Transverse colon (tissue), 4 donors: ENCODE measurements around the gene DNAJB8. TPM values are rescaled to one million over a fixed set of nuclear protein-coding genes. Genes with fewer than 3 reads are reported as not detected.

Experiments
- DNase-seq: peaks from one replicate; pipeline ENCODE4 v3.0.0-alpha.2; 2019
- H3K27ac ChIP-seq, 4 donors: fragments of 200-600 bp; sonication (generic); 2 replicates each; pipeline ENCODE4 v1.5.1; 2016 to 2018; ENCODE audit warnings: inconsistent platforms in 4 of 4
- H3K27me3 ChIP-seq: fragments of 200-600 bp; sonication (generic); 2 replicates; pipeline ENCODE4 v1.5.1; 2017; ENCODE audit warnings: inconsistent platforms
- H3K36me3 ChIP-seq, 4 donors: fragments of 200-600 bp; sonication (generic); 2 replicates each; pipeline ENCODE4 v1.5.1; 2017 to 2019; ENCODE audit warnings: inconsistent platforms in 4 of 4
- H3K4me1 ChIP-seq, 4 donors: fragments of 200-600 bp; sonication (generic); 2 replicates each; pipeline ENCODE4 v1.5.1; 2017 to 2020; ENCODE audit warnings: inconsistent platforms in 4 of 4
- H3K4me3 ChIP-seq, 4 donors: fragments of 200-600 bp; sonication (generic); 1 replicate in 1 of 4; 2 replicates in 3 of 4; pipeline versions ENCODE4 v1.5.1 to v1.6.1; 2017 to 2019; ENCODE audit warnings: inconsistent platforms in 4 of 4
- H3K9me3 ChIP-seq, 2 donors: fragments of 200-600 bp; sonication (generic); 2 replicates each; pipeline ENCODE4 v1.5.1; 2017 to 2019; ENCODE audit warnings: inconsistent platforms in 2 of 2
- CTCF ChIP-seq, 5 experiments: fragments of 200-600 bp in 3 of 5; fragments of 450-650 bp in 2 of 5; sonication (generic) in 3 of 5; IDR thresholded peaks; 1 replicate in 2 of 5; 2 replicates in 3 of 5; pipeline ENCODE4 v1.5.1; 2016 to 2017; ENCODE audit warnings: antibody characterized with exemption in 5 of 5, inconsistent platforms in 3 of 5, mild to moderate bottlenecking in 2 of 5, moderate library complexity in 1 of 5
- EP300 ChIP-seq: sonication (generic); formaldehyde crosslinking; IDR thresholded peaks from one replicate; pipeline ENCODE4 v1.6.1; 2017; ENCODE audit warnings: antibody characterized with exemption, low read depth
- POLR2A ChIP-seq: fragments of 450-650 bp; IDR thresholded peaks from one replicate; pipeline ENCODE4 v1.6.1; 2016; ENCODE audit warnings: antibody characterized with exemption, mild to moderate bottlenecking, moderate library complexity
- POLR2AphosphoS5 ChIP-seq, 3 donors: sonication (generic); formaldehyde crosslinking; IDR thresholded peaks; one replicate each; pipeline ENCODE4 v1.6.1; 2016; ENCODE audit warnings: antibody characterized with exemption in 3 of 3
- WGBS, 2 donors: methylation state at CpG; one replicate each; pipeline ENCODE4 v1.1.5; 2018; ENCODE audit warnings: low coverage in 1 of 2; 5-methylcytosine and 5-hydroxymethylcytosine counted together
- in situ Hi-C, 4 donors: fragments of 200-750 bp; cut with MboI; loops; one replicate each; pipeline versions ENCODE4 v1.15.0 to v1.15.1; 2017; ENCODE audit warnings: low sequenced_read_pairs in 3 of 4, low pct_ligation_motif_present in 1 of 4, low pct_unique_long_range_greater_than_20kb in 1 of 4
- intact Hi-C: fragments of 100-400 bp; cut with DNase I; formaldehyde crosslinking; loops from one replicate; pipeline ENCODE4 v1.15.1; 2023; ENCODE audit warnings: low total_unique reads
- total RNA-seq, 4 donors: library from RNA; depleted of rRNA; stranded (reverse); fragments of >200 nt; gene quantifications; one replicate each; pipeline ENCODE4 v1.1.0, GENCODE V29; 2016

The DNAJB8 gene
- total RNA-seq, 4 donors from 2014 or later = not detected

GRCh38 chr3:128495435-128495970 lies 28.8 kb upstream of the DNAJB8 start:
- Histone ChIP-seq H3K4me3 (no peak overlapping the region), H3K9me3 (no peaks in the 10 kb centered on the region), H3K36me3 (no peaks in the 10 kb centered on the region), H3K27me3 (peaks cover 100% of the 10 kb centered on the region), H3K27ac (no peak overlapping the region), H3K4me1 (peaks cover 9 to 20% (median 18%) of the 10 kb centered on the region in 4 donors)
- 83 to 84% methylated on average over 1 to 9 of the region's 9 CpGs for WGBS, 2 donors
- intact Hi-C loops = loop anchor here (5.0 kb wide), 1 partner anchor 63 kb away; no protein-coding TSS in a partner anchor
- in situ Hi-C loops = loop anchor here in 2 of 4 donors (25.0 kb wide), 2 partner anchors 333 to 408 kb away; partner anchors contain the start of gene EEFSEC (in 1 of the 2)
- TF ChIP-seq POLR2AphosphoS5 (IDR thresholded peaks at IDR 0.05) = no peak
- no peak for TF ChIP-seq EP300
- TF ChIP-seq CTCF (IDR thresholded peaks at IDR 0.05) = no peak
- no peak for TF ChIP-seq POLR2A
- no peak for DNase-seq

- intact Hi-C loops (loop anchor here (5.0 kb wide), 1 partner anchor 322 kb away; no protein-coding TSS in a partner anchor), in situ Hi-C loops (loop anchor here in 2 of 4 donors (25.0 kb wide), 2 partner anchors 332 to 407 kb away; partner anchors contain the start of gene EEFSEC (in 1 of the 2))
- Histone ChIP-seq H3K27ac (no peak overlapping the region), H3K4me3 (no peak overlapping the region), H3K4me1 (peaks cover 15 to 32% (median 29%) of the 10 kb centered on the region in 4 donors), H3K9me3 (no peaks in the 10 kb centered on the region), H3K27me3 (peaks cover 100% of the 10 kb centered on the region), H3K36me3 (no peaks in the 10 kb centered on the region)
- 57% methylated on average over 2 of the region's 2 CpGs; no CpG with 5 or more reads in 1 of the 2 donors for WGBS, 2 donors
- no peak for DNase-seq
- TF ChIP-seq CTCF (IDR thresholded peaks at IDR 0.05) (no peak), POLR2AphosphoS5 (IDR thresholded peaks at IDR 0.05) (no peak), EP300 (no peak), POLR2A (no peak)
Measured at GRCh38 chr3:128494367-128494650, 27.6 kb upstream of the DNAJB8 start.

GRCh38 chr3:128493570-128494366 lies 27.1 kb upstream of the DNAJB8 start:
- no peaks in the 10 kb centered on the region for H3K9me3 ChIP-seq
- H3K36me3 ChIP-seq = no peaks in the 10 kb centered on the region
- H3K27me3 ChIP-seq = peaks cover 100% of the 10 kb centered on the region
- in situ Hi-C loops (loop anchor here in 2 of 4 donors (25.0 kb wide), 2 partner anchors 331 to 406 kb away; partner anchors contain the start of gene EEFSEC (in 1 of the 2)), intact Hi-C loops (loop anchor here (5.0 kb wide), 1 partner anchor 321 kb away; no protein-coding TSS in a partner anchor)
- no peak overlapping the region for H3K4me3 ChIP-seq
- no peak overlapping the region for H3K27ac ChIP-seq
- WGBS, 2 donors = 18 to 20% methylated on average over 1 to 13 of the region's 13 CpGs
- peaks cover 21 to 37% (median 34%) of the 10 kb centered on the region in 4 donors for H3K4me1 ChIP-seq
- DNase-seq = no peak
- TF ChIP-seq CTCF (IDR thresholded peaks at IDR 0.05) = no peak
- TF ChIP-seq POLR2AphosphoS5 (IDR thresholded peaks at IDR 0.05) = no peak
- no peak for TF ChIP-seq EP300
- TF ChIP-seq POLR2A = no peak
